ENCODE results near the gene KIF26B. TPM values are rescaled to one million over a fixed set of nuclear protein-coding genes. Genes with fewer than 3 reads are reported as not detected.

The KIF26B gene
- total RNA-seq, 2 donors from 2014 or later: 0.78 to 4.6 TPM

GRCh38 chr1:245582026-245582425 lies 427.2 kb downstream of the KIF26B start:
- ATAC-seq: no peak
- Histone ChIP-seq H3K4me1 (no peaks in the 10 kb centered on the region), H3K9me3 (no peaks in the 10 kb centered on the region), H3K36me3 (replicated peaks in 1 of 2; ENCODE audit: insufficient read depth in 1 of 2, low read depth in 2 of 2) (no peaks in the 10 kb centered on the region), H3K27ac (no peak overlapping the region), H3K27me3 (no peaks in the 10 kb centered on the region), H3K4me3 (no peak overlapping the region)
- TF ChIP-seq CTCF (IDR thresholded peaks at IDR 0.05) (no peak), POLR2A (IDR thresholded peaks at IDR 0.05) (no peak)
- intact Hi-C loops (cut with DNase I): no loop called here
- WGBS, 2 donors: 24 to 26% methylated on average over 7 of the region's 7 CpGs
- no peak for DNase-seq

GRCh38 chr1:245583081-245583480 lies 428.3 kb downstream of the KIF26B start:
- H3K4me3 ChIP-seq: no peak overlapping the region
- 53 to 63% methylated on average over 9 of the region's 9 CpGs for WGBS, 2 donors
- H3K4me1 ChIP-seq: no peaks in the 10 kb centered on the region
- ATAC-seq (no peak), DNase-seq (no peak)
- no peaks in the 10 kb centered on the region for H3K36me3 ChIP-seq (replicated peaks in 1 of 2; ENCODE audit: insufficient read depth in 1 of 2, low read depth in 2 of 2)
- TF ChIP-seq POLR2A (IDR thresholded peaks at IDR 0.05): no peak
- no peak for TF ChIP-seq CTCF (IDR thresholded peaks at IDR 0.05)
- no peak overlapping the region for H3K27ac ChIP-seq
- H3K9me3 ChIP-seq: no peaks in the 10 kb centered on the region
- H3K27me3 ChIP-seq: no peaks in the 10 kb centered on the region
- intact Hi-C loops (cut with DNase I): no loop called here

GRCh38 chr1:245583575-245584330 lies 429.0 kb downstream of the KIF26B start:
- Histone ChIP-seq H3K4me1 (no peaks in the 10 kb centered on the region), H3K9me3 (no peaks in the 10 kb centered on the region), H3K27me3 (no peaks in the 10 kb centered on the region), H3K36me3 (replicated peaks in 1 of 2; ENCODE audit: insufficient read depth in 1 of 2, low read depth in 2 of 2) (no peaks in the 10 kb centered on the region), H3K4me3 (no peak overlapping the region), H3K27ac (no peak overlapping the region)
- intact Hi-C loops (cut with DNase I): no loop called here
- no peak for ATAC-seq
- TF ChIP-seq POLR2A (IDR thresholded peaks at IDR 0.05) (no peak), CTCF (IDR thresholded peaks at IDR 0.05) (no peak)
- WGBS, 2 donors: 65 to 82% methylated on average over 15 of the region's 15 CpGs
- DNase-seq: no peak

GRCh38 chr1:245585252-245585959 lies 430.6 kb downstream of the KIF26B start:
- Histone ChIP-seq H3K36me3 (replicated peaks in 1 of 2; ENCODE audit: insufficient read depth in 1 of 2, low read depth in 2 of 2) (no peaks in the 10 kb centered on the region), H3K4me1 (no peaks in the 10 kb centered on the region), H3K9me3 (no peaks in the 10 kb centered on the region), H3K4me3 (no peak overlapping the region), H3K27me3 (no peaks in the 10 kb centered on the region), H3K27ac (no peak overlapping the region)
- no peak for DNase-seq
- TF ChIP-seq CTCF (IDR thresholded peaks at IDR 0.05) (no peak), POLR2A (IDR thresholded peaks at IDR 0.05) (no peak)
- intact Hi-C loops (cut with DNase I): no loop called here
- 43 to 52% methylated on average over 11 of the region's 11 CpGs for WGBS, 2 donors
- ATAC-seq: no peak

Data from body of pancreas (tissue), 4 donors.